Right lung (tissue), 5 donors: ENCODE results near the gene ASTN2. TPM values are rescaled to one million over a fixed set of nuclear protein-coding genes. Genes with fewer than 3 reads are reported as not detected.

Experiments
- DNase-seq, 2 donors: peaks; one replicate each; pipeline ENCODE4 v3.0.0-alpha.2; 2013
- polyA plus RNA-seq, 5 donors: library from polyadenylated mRNA; unstranded; fragments of 120-200 nt; gene quantifications; one replicate each; pipeline versions ENCODE4 v1.2.1 to v1.2.3, GENCODE V29; 2013; ENCODE audit warnings: inconsistent platforms in 1 of 5, low replicate concordance in 1 of 5; ENCODE audit not compliant: insufficient read length in 5 of 5, insufficient read depth in 1 of 5

Gene ASTN2
- polyA plus RNA-seq, 5 donors, result 4.4 to 5.2 (median 4.8) TPM

DNA sequence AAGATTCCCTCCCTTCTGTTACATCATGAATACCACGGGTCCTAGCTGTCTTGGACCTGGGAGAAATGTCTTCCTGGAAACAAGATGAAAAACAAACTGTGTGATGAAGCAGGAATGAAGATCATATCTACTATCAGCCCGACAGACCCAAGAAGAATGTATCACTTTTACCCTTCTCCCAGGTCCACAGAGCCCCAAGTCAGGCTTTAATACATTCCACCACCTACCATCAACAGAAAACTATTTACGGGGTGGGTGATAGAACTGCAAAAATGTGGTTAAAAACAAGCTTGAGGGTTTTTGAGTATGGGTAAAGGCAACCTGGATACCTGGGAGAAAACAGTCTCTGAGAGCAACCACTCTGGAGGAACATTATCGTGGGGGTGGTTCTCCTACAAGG lies 400.8 kb downstream of the ASTN2 start:
- DNase-seq, result no peak

DNA sequence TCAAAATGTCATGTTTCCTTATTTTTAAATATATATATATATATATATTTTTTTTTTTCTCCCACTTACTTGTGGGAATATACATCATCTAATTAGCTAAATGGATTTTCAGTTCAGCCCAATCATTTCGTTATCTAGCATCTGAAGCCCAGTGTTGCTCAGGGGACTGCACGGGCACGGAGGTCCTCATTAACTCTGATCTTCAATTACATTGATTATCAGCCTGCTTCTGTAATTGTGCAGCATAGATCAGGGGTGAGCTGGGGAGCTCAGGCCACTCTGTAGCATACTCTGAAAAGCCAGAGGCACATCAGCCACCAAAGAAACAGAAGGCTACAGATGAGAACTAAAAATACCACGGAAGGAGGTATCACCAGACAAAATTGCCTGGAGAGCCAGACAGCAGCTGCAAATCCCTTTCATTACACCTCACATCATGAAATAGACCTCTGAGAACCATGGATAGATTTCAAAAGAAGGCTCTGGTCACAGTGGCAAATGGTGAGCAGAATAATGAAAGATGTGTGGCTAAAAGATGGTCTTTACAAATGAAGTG lies 401.3 kb downstream of the ASTN2 start:
- DNase-seq, result no peak

DNA sequence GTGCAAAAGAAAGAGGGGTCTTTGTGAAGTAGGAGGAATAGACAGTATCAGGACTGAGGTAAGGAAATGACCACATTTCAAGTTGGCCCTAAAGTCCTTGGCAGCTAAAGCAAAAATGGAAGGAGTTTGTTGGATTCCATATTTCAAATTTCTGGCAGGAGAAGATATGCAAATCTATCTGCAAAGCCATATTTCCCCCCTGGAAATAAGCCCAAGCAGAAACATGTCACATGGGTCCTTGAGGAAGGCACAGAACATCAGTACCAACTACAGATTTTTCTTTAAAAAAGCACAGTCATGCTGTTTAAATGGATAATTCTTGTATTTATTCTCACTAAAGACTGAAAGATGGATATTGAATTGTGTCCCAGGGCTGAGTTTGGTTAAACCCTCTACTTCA lies 404.8 kb downstream of the ASTN2 start:
- DNase-seq, result no peak

DNA sequence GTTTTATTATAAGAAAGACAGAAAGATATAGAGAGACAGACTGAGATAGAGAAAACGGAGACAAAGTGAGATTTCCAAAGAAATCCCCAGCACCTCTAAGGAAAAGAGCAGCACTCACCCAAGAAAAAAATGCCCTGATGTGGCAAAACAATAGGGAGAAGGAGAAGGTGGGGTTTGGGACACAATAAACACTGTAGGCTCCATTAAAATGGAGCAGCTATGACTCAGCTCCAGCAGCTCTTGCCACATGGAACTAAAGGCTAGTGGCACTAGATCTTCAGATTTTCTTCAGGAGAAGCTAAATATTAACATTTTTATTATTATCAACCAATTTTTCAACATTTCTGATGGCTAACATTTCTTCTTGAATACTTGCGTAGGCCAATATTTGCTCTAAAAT lies 406.0 kb downstream of the ASTN2 start:
- DNase-seq, result no peak

DNA sequence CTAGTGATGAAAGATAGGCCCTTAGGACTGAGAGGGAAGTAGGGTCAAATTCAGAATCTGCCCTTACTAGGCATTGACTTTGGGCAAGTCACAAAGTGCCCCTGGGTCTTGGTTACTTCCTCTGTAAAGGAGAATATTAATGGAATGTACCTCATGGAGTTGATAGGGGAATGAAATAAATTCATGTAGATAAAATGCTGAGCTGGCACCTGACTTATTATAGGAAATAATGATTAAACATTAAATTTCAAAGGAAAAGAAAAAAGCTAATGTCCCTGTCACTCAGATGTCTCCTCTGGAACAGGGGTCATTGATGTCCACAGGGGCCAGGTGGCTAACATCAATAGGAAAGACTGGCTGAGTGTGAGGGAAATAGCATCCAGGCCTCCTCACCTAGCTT lies 406.4 kb downstream of the ASTN2 start:
- no peak for DNase-seq

DNA sequence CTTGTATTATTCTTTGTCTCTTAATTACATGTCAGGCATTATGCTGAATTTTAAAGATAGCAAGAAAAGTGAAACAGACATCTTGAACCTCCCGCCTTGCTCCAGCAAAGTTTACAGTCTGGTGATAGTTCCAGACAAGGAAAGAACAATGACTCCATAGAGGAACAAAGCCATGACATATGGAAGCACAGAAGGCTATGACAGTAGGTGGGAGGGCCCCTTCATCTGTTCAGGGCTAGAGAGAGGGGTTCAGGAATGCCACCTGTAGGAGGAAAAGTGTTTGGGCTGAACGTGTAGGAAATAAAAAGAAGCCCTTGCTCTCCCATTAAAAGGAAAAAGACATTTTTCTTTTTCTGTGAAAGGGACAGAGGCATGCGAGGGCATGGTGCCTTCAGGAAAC lies 412.2 kb downstream of the ASTN2 start:
- no peak for DNase-seq

DNA sequence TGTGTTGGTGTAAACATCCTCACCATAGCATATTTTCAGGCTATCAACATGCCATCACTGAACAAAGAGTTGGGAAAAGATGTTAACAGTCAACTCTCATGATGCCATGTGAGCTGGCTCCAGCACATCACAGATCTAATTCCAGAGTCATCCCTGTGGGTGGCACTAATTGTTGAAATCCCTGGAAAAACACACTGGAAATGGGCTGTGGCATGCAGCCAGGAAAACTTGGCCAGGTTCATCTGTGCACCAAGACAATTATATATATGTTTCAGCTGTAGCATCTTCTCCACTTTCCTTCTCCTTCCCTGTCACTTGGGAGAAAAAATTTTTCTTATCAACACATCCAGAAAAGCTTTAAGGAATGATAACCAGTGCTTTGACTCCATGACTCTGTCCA lies 414.0 kb downstream of the ASTN2 start:
- DNase-seq, result no peak

DNA sequence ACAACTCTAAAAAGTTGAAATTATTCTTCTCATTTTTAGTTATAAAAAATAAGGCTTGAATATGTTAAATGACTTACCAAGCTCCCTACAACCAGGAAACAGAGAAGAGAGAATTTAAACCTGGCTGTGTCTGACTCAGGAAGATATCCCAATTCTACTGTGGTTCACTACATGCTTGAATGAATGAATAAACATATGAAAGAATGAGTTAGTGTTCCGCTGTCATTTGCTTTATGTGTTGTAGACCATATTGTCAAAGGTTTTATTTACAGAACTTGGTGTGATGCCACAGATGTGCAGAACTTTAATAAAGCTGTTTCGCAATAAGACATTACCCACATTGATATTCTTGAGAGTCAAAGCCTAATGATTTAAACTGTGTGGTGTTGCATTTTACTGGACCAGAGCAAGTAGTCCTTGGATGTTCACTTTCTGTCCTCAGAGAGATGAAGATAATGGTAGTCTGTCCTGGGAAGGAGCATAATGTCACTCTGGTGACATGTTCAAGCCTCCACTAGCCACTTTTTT lies 414.6 kb downstream of the ASTN2 start:
- no peak for DNase-seq

DNA sequence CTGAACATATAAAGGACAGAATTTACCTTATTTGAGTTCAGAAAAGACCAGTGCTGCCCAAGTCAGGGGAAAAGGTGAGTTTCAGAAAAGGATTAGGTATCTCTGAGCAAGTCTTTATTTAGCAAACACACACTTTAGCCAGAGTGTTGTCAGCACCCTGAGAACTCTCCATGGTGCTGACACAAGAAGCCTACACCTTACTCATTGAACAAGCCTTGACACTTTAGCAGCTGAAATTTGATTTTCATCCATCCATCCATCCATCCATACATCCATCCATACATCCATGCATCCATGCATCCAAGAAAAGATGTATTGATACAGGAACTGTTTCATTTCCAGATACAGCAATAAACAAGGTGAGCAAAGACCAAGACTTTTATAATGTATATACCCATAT lies 416.6 kb downstream of the ASTN2 start:
- DNase-seq, result peak; percentile 8 to 18

DNA sequence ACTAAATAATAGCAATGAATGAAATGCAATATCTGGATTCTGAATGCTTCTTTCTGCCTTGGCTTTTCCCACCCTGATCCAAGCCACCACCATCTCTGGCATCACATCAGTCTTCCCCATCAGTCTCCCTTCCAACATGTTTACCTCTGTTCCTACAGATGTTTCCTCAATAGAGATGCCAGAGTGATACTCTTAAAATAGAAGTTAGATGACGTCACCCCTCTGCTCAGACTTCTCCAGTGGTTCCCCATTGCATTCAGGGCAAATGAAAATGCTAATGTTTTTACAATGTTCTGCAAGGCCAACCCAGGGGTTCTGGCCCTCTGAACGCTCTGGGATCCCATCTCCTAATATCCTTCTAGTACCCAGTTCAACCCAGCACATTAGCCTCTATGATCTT lies 422.0 kb downstream of the ASTN2 start:
- DNase-seq, result peak; percentile 5 to 7

DNA sequence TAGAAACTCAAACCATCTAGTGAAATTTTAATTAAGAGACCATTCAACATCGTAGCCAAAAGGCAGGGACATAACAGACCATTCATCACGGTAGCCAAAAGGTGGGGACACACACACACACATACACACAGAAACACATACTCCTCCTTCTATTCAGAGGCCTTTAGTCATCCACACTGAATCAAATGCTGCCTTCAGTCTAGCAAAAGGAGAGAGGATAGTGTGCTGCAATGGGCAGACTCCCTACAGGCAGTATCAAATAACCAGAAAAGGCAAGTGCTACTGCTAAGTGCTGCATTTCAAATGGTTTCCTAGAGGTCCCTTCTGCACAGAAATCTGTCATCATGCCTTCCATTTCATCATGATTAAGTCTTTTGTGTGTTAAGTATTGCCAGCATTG lies 423.8 kb downstream of the ASTN2 start:
- no peak for DNase-seq

DNA sequence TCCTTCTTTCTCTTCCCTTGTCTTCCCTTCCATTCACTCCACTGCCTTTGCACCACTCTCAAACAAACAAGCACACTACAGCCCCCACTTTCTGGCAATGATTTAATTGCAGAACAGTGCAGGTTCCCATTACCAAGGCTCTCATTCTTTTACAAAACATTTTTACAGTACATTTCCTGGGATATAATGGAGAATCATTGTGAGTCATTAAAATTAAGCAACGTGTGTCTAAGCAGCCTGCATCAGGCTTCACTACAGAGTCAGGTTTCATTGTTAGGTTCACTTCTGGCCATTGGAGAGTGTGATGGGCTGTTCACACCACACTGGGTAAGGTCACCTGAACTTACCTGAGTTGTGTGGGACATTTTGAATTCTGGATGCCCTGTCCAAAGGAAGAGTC lies 424.3 kb downstream of the ASTN2 start:
- DNase-seq, result no peak

DNA sequence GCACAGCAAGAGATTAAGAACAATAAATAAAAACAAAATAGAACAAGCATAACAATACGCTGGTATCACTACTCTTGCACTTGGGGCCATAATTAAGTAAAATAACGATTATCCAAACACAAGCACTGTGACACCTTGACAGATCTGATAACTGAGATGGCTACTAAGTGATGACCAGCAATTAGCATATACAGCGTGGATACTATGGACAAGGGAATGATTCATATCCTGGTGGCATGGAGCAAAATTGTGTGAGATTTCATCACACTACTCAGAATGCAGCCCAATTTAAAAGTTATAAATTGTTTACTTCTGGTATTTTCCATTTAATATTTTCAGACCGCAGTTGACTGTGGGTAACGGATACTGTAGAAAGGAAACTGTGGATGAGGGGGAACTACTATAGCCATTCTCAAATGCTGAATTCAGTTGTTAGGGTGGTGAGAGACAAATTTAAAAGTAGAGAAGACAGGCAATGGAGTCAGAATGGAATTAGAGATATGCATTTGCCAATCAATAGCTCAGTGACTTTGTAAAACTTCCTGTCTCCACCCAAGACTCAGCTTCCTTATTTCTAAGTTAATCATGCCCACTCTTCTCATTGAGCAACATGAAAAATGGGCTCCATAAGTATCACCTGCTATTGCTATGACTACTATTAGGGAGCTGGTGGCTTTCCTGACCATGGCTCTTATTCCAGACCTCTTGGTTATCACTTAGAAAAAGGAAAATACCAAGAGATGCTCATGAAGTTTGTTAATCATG lies 427.0 kb downstream of the ASTN2 start:
- DNase-seq, result no peak

DNA sequence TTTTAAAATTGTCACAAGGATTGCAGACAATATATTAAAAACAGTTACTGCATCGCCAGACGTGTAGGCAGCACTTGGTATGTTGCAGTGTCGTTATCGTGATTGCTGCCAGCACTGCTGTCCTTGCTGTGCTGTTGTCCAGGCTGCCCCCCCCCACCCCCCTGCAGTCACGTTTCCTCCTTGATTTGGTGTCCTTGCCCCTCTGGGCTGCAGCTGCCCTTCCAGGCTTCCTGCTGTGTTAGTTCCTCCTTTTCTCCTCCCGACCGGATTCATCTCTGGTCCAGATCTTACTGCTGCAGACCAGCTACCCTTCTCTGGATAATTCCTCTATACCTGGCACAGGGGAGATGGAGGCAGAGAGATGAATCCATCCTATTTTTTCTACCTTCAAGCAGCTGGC lies 428.8 kb downstream of the ASTN2 start:
- no peak for DNase-seq

DNA sequence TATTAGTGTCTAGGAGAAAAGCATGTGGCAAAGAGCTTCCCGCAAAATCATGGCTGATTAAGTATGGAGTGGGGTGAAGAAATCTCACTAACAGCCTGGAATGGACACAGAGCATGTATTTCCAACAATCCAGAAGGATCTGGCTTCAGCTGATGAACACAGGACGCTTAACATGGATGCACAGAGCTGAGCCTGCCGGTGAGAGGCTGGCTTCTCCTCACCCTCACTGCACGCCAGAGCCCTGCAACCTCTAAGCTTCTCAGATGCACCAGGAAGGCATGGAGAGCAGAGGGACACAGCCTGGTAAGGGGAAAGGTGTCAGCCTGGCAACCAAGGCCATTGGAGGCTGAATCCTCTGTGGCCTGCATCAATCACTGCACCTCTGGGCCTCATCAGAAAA lies 429.3 kb downstream of the ASTN2 start:
- DNase-seq, result no peak

DNA sequence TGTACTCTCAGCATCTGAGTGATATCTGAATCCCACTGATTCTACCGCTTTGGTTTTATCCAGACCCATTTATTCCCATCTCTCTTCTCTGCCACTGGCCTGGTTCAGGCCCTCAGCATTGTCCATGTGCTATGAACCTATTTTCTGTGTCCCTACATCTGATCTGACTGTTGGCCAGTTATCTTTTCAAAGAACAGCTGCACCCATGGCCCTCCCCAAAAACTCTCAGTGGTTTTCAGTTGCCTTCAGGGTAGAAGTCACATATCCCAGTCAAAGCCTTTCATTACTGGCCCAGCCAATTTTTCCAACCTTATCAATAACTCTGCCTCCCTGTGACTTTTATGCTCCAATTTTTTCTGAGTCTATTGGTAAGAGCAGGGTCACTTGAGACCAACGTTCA lies 430.7 kb downstream of the ASTN2 start:
- DNase-seq, result no peak

DNA sequence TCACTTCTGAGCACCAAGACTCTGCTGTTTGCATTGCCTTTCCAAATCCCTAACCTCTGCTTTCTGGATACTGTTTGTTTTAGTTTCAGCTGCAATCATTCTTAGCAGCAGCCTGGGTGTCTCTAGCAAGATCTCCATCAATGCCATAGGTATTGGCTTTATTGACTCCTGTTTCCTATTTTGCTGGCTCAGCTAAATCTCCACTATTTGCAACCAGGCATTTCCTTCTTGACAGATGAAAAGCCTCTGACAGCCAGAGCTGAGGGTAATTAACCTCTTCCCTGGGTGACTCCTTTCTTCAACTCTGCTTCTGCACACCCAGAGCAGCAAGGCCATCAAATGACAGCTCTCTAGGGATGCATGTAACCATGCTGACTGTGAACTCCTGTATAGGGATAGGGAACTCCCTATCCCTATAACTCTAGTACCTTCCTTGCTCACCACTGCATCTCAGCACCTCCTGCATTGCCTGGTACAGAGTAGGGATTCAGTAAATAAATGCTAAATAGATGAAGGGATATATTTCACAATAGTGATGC lies 434.2 kb downstream of the ASTN2 start:
- no peak for DNase-seq

DNA sequence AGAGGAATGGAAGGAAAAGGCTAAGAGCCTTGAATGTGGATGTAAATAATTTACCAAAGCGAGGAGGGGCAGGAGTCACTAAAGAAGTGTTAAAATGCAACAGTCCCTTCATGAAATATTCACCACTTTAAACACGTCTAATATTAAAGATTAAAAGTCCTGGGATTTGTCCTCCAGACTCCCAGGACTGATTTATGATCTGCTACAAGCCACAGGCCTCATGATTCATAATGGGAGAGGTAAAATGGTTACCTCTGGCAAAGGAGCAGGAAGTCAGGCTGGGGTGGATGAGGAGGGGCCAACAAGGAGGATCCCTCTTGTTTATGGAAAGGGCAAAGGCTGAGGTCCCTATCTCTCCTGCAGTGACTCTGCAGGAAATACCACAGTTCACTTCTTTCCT lies 435.4 kb downstream of the ASTN2 start:
- no peak for DNase-seq

DNA sequence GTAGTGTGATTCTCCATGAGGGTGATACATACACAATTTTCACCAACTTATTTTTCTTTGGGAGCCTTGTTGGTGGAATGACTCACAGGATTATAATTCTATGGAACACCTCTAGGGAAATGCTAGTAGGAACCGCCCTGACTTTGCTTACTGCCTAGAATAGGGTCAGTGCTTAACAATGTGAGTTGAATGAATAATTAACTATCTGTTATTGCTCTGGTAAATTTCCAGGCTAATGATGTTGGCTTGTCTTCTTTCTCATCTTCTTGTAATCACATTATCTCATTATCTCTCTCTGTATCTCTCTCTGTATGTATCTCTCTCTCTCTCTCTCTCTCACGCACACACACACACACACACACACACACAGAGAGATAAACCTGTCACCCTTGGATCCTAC lies 436.7 kb downstream of the ASTN2 start:
- DNase-seq, result no peak

DNA sequence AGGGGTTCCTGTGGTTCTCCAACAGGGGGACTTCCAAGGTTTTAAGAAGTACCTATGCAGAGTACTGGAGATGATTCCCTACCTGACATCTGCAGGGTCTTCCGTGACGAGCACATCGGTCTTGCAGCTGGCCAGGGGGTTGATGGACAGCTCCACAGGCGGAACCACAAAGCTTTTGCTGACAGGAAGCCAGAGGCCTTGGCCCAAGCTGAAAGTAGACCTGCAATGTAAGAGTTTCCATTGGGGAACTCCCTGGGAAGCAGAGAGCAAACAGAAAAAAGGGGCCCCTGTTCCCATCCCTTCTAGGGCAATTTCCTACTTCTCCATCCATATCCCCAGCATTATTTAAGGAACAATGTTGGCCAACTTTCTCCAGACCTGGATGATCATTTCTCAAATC lies 439.7 kb downstream of the ASTN2 start:
- DNase-seq, result no peak

DNA sequence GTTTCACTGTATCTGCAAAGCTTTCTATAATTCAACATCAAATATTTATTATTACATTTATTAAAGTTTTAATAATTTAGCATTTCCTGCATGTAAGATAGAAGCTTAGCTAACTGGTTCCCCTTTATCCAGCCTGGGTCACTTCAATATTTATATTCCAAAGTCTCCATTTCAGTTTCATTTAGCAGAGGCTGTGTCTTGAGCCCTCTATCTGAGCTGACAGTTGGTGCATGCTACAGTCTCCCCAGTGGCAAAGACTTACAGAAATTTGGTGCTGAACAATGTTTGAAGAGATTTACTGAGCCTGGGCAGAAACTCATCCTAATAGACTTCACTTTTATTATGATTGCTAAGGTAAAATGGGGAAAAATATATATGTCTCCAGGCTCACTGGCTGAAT lies 448.7 kb downstream of the ASTN2 start:
- DNase-seq, result no peak

DNA sequence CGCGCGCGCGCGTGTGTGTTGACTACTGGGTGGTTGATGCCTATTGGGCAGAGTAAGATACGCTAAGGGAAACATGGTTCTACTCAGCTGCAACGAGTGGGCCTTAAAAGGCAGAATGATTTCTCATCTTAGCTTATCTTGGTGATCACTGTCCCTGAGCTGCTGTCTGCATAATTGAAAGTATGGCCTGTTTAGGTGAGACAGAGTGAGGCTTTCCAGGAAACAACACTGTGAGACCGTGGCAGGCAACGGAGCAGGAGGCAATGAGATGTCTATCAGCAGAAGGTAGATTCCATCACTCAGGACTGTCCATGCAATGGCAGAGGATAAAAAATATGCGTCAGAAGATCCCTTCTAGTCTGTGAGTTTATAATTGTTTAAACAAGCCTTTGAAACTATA lies 450.6 kb downstream of the ASTN2 start:
- DNase-seq, result no peak

DNA sequence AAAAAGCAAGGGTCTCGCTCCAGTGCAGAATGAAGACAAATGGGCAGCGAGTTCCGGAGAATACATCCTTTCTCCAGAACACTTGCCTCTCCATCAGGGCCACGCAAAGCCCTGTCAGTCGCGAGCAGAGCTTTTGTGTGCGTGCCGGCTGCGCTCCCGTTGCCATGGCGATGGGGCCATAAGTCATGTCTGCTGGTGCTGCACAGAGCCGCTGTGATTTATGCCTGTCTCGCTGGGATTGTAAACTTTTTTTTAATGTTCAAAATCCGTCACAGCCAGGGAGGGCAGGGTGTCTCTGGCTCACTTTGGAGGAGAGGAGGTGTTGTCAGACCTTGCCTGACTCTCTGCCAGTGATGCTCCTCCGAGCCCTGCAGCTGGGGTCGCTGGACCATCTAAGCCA lies 455.0 kb downstream of the ASTN2 start:
- DNase-seq, result peak in 1 of 2 donors; percentile 0

DNA sequence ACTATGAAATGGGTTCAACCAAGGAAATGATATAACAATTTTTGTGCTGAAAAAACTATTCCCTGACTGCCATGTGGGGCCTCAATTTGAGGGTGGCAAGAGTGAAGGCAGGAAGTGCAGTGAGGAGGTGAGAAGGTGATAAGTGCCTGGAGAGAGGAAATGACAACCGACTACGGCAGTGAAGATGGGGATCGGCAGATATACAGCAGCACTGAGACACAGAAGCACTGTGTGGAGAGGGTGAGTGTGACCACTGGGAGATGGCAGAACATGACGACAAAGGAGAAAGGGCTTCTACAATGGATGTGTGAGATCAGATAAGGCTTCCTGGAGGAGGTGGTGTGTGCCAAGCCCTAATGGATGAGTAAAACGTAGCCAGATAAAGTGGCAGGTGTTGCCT lies 456.0 kb downstream of the ASTN2 start:
- no peak for DNase-seq
